ENCODE results near the gene AIDA. TPM values are rescaled to one million over a fixed set of nuclear protein-coding genes. Genes with fewer than 3 reads are reported as not detected.
"Not testable (repeated sequence)": the region's sequence is repeated elsewhere in the genome, so short reads cannot be mapped to it uniquely, and the experiment has no call there.

AIDA gene
- total RNA-seq, 2 experiments from 2014 or later = 54.3 to 61.6 TPM

GRCh38 chr1:222754366-222755139 is 42.3 kb upstream of the AIDA start:
- ATAC-seq (no peak), DNase-seq (no peak)
- intact Hi-C loops (cut with micrococcal nuclease) = no loop called here
- no peak for TF ChIP-seq CTCF (IDR thresholded peaks at IDR 0.05)
- CTCF ChIA-PET = interaction anchor here (0.6 to 1.3 kb wide), 2 partner anchors 22 to 335 kb away, joined by 3 to 4 read pairs; no protein-coding TSS in a partner anchor
- Mint-ChIP-seq H3K27ac (no peak overlapping the region), H3K9me3 (no peaks in the 10 kb centered on the region), H3K36me3 (ENCODE audit: low read depth) (no peaks in the 10 kb centered on the region), H3K4me1 (ENCODE audit: low read depth) (no peaks in the 10 kb centered on the region), H3K27me3 (no peaks in the 10 kb centered on the region), H3K4me3 (no peak overlapping the region)
- POLR2A ChIA-PET = no interaction called here

GRCh38 chr1:222751255-222751654 is 39.0 kb upstream of the AIDA start:
- no peak for DNase-seq
- no peak for ATAC-seq
- TF ChIP-seq CTCF (IDR thresholded peaks at IDR 0.05) = no peak
- intact Hi-C loops (cut with micrococcal nuclease) = no loop called here
- POLR2A ChIA-PET = no interaction called here
- Mint-ChIP-seq H3K27ac (no peak overlapping the region), H3K9me3 (no peaks in the 10 kb centered on the region), H3K4me1 (ENCODE audit: low read depth) (no peaks in the 10 kb centered on the region), H3K27me3 (no peaks in the 10 kb centered on the region), H3K36me3 (ENCODE audit: low read depth) (no peaks in the 10 kb centered on the region), H3K4me3 (no peak overlapping the region)
- CTCF ChIA-PET = interaction anchor here (1.0 to 1.5 kb wide), 3 partner anchors 12 to 373 kb away, joined by 3 to 4 read pairs (median 3); no protein-coding TSS in a partner anchor

DNA sequence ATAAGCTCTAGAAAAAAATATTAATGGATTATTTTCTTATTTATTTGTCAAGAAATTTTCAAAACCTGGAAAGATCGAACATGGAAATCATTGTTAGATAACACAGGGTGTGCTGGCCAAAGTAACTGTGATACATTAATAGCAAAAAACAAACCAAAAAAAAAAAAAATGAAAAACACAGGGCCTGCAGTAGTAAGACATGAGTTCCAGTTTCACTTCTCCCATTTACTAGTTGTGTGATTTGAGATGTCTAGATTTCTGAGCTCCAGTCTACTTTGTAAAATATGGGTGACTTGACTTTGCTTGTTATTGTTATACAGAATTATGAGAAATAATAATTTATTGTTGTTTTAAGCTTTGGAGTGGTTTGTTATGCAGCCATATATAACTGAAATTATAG is 38.4 kb upstream of the AIDA start:
- Mint-ChIP-seq H3K36me3 (ENCODE audit: low read depth) (no peaks in the 10 kb centered on the region), H3K4me1 (ENCODE audit: low read depth) (no peaks in the 10 kb centered on the region), H3K4me3 (no peak overlapping the region), H3K27me3 (no peaks in the 10 kb centered on the region), H3K27ac (no peak overlapping the region), H3K9me3 (no peaks in the 10 kb centered on the region)
- ChIA-PET POLR2A (no interaction called here), CTCF (interaction anchor here (1.2 kb wide), 1 partner anchor 373 kb away, joined by 3 read pairs; no protein-coding TSS in a partner anchor)
- intact Hi-C loops (cut with micrococcal nuclease) = no loop called here
- no peak for ATAC-seq
- TF ChIP-seq CTCF (IDR thresholded peaks at IDR 0.05) = no peak
- no peak for DNase-seq

DNA sequence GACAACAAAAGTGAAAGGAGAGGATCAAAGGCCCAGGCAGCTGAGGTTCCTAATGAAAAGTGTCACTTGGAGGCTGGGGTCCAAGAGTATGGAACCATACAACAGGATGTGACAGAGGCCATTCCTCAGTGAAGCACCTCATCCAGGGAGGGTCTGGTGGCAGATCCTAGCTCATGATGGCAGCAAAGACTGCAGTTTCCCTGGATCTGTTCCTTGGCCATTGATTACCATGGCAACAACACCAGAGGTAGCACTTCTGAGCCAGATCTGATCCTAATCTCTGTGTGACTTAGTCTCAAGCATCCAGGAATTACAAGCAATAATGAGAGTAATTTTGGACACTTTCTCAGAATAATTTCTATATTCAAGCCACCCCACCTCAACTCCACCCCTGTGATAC is 37.6 kb upstream of the AIDA start:
- no peak for TF ChIP-seq CTCF (IDR thresholded peaks at IDR 0.05)
- CTCF ChIA-PET = interaction anchor here (0.6 to 1.3 kb wide), 3 partner anchors 27 to 1681 kb away, joined by 3 to 4 read pairs (median 3); no protein-coding TSS in a partner anchor
- Mint-ChIP-seq H3K4me3 (no peak overlapping the region), H3K4me1 (ENCODE audit: low read depth) (no peaks in the 10 kb centered on the region), H3K27ac (no peak overlapping the region), H3K27me3 (no peaks in the 10 kb centered on the region), H3K9me3 (no peaks in the 10 kb centered on the region), H3K36me3 (ENCODE audit: low read depth) (no peaks in the 10 kb centered on the region)
- POLR2A ChIA-PET = no interaction called here
- intact Hi-C loops (cut with micrococcal nuclease) = no loop called here
- DNase-seq = no peak
- ATAC-seq = no peak

DNA sequence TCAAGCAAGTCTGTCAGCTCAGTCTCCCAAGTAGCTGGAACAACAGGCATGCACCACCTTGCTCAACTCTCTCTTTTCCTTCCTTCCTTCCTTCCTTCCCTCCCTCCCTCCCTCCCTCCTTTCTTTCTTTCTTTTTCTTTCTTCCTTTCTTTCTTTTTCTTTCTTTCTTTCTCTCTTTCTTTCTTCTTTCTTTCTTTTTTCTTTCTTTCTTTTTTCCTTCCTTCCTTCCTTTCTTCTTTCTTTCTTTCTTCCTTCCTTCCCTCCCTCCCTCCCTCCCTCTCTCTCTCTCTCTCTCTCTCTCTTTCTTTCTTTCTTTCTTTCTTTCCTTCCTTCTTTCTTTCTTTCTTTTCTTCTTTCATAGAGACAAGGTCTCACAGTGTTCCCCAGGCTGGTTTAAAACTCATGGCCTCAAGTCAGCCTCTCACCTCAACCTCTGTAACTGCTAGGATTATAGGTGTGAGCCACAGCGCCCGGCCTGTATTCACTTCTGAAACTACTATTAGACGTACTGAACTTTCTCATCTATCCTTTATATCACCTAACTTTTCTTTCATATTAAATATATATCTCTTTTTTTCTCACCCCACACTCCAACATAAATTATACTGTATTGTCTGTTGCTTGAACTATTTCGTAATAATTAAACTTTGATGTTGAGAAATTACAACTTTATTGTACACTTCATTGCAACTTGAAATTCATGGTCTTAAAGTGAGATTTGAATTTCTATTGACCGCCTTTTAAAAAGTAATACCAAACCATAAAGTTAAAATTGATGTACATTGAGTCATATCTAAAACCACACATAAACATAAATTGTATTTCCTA is 29.6 kb upstream of the AIDA start:
- intact Hi-C loops (cut with micrococcal nuclease); H3K9me3 Mint-ChIP-seq; H3K4me1 Mint-ChIP-seq (ENCODE audit: low read depth); H3K36me3 Mint-ChIP-seq (ENCODE audit: low read depth); DNase-seq; H3K27ac Mint-ChIP-seq; H3K4me3 Mint-ChIP-seq; ATAC-seq; POLR2A ChIA-PET; H3K27me3 Mint-ChIP-seq: not testable (repeated sequence)
- CTCF ChIA-PET = interaction anchor here (0.8 to 1.7 kb wide), 2 partner anchors 340 to 348 kb away, joined by 3 to 6 read pairs; no protein-coding TSS in a partner anchor
